Stimulated activated CD8-positive, alpha-beta memory T cell treated with anti-CD3 and anti-CD28 coated beads, Interleukin-2, amount 100 ng/mL, for 48 hours (primary cell): Measurements from ENCODE around the gene GNB2.
A peak's percentile ranks its signal among the peaks of the same experiment; 100 is the strongest.
"Not testable (repeated sequence)": the region's sequence is repeated elsewhere in the genome, so short reads cannot be mapped to it uniquely, and the experiment has no call there.

ENCODE experiments used
- DNase-seq, 2 donors: peaks; one replicate each; pipeline ENCODE4 v3.0.0-alpha.2; 2020; ENCODE audit warnings: low read depth in 2 of 2

GNB2 gene

DNA sequence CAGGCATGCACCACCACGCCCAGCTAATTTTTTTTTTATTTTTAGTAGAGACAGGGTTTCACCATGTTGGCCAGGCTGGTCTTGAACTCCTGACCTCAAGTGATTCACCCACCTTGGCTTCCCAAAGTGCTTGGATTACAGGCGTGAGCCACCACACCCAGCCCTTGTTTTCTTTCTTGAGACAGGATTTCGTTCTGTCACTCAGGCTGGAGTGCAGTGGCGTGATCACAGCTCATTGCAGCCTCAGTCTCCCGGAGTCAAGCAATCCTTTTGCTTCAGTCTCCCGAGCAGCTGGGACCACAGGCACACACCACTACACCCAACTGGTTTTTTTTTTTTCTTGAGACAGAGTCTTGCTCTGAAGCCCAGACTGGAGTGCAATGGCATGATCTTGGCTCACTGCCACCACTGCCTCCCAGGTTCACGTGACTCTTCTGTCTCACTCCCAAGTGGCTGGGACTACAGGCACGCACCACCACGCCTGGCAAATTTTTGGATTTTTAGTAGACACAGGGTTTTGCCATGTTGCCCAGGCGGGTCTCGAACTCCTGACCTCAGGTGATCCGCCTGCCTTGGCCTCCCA is 11.3 kb upstream of the GNB2 start:
- DNase-seq, result not testable (repeated sequence)

DNA sequence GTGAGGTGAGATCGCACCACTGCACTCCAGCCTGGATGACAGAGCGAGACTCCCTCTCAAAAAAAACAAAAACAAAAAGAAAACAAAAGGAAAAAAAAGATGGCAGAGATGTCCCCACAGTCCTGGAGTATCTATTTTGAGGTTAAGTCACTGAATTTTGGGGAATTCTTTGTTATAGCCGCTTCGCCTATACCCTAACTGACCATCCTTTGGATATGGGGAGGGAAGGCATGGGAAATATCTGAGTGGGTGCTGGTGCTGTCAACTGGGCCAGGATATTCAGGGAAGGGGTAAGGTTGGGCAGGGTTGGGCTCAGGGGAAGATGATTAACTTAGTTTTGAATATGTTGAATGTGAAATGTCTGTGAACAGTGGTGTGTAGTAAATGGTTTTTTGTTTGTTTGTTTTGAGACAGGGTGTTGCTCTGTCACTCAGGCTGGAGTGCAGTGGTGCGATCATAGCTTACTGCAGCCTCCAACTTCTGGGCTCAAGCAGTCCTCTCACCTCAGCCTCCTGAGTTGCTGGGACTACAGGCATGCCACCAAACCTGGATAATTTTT is 8.3 kb upstream of the GNB2 start:
- DNase-seq, result no peak

DNA sequence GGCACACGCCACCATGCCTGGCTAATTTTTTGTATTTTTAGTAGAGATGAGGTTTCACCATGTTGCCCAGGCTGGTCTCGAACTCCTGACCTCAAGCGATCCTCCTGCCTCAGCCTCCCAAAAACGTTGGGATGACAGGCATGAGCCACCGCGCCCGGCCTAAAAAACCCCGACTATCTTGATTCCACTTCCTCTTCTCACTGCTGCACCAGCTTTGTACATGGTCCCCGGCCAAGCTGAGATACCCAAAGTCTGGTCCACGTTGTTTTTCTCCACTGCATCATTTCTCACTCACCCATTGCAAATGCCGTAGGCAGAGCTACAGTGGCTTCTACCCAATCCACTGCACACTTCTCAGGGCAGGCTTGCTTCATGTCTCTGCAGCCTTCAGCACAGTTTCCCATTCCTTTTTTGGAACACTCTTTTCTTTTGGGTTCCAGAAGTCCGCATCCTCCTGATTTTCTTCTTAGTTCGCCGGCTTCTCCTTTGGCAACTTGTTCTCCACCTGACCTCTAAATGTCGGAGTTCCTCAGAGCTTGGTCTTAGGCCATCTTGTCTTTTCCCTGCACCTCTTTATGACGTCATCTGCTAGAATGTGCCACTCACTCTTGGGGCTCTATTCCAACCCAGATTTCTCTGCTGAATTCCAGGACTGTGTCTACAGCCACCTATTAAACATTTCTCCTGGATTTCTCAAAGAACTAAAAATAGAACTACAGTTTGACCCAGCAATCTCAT is 6.0 kb upstream of the GNB2 start:
- DNase-seq, result no peak

DNA sequence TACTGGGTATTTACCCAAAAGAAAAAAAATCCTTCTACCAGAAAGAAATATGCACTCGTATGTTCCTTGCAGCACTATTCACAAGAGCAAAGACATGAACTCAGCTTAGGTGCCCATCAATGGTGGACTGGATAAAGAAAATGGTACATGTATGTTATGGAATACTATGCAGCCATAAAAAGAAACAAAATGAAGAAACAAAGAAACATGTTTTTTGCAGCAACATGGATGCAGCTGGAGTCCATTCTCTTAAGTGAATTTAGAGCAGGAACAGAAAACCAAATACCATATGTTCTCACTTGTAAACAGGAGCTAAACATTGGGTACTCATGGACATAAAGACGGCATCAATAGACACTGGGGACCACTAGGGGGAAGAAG is 5.5 kb upstream of the GNB2 start:
- no peak for DNase-seq

DNA sequence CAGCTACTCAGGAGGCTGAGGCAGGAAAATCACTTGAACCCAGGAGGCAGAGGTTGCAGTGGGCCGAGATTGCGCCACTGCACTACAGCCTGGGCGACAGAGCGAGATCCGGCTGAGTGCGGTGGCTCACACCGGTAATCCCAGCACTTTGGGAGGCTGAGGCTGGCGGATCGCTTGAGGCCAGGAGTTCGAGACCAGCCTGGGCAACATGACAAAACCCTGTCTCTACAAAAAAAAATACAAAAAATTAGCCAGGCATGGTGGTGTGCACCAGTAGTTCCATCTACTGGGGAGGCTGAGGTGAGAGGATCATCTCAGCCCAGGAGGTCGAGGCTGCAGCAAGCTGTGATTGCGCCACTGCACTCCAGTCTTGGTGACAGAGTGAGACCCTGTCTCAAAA is 4.4 kb upstream of the GNB2 start:
- DNase-seq, result not testable (repeated sequence)

DNA sequence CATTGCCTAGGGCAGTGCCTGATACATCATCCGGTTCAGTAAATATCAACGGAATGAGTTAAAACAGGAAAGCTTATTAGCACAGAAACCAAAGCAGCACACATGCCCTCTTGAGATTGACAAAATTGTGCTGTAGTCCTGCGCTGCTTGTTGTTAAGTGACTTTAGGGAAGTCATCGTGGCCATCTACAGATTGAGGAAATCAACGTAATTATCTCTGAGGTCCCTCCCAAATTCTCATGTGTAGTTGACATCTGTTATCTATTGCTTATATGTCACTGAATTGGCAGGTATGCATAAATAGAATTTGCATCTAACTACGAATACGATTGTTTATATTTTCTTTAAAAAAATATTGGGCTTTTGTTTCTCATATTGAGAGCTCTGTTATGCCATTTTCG is 3.5 kb upstream of the GNB2 start:
- DNase-seq, result no peak

DNA sequence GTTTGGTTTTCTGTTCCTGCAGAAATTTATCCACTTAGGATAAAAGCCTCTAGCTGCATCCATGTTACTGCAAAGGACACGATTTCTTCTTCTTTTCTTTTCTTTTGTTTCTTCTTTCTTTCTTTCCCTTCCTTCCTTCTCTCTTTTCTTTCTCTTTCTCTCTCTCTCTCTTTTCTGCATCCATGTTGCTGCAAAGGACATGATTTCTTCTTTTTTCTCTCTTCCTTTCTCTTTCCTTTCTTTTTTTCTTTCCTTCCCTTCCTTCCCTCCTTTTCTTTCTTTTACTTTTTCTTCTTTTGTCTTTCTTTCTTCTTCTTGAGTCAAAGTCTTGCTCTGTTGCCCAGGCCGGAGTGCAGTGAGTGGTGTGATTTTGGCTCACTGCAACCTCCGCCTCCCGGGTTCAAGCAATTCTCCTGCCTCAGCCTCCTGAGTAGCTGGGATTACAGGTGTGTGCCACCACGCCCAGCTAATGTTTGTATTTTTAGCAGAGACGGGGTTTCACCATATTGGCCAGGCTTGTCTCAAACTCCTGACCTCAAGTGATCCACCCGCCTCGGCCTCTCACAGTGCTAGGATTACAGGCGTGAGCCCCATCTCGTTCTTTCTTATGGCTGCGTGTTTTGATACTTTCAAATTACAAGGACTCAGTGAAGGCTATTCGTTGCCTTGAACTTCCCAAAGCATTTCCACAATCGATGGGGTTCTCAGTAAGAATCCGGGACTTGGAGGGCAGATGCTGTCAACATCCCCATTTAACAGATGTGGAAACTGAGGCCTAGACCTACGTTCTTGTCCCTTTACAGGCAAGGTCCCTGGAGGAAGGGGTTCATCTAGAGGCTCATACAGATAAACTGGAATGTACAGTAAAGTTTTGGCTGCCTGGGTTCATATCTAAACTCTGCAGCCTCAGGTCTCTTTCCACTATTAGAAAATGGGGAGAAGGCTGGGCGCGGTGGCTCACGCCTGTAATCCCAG is 1.9 kb upstream of the GNB2 start:
- DNase-seq, result no peak

DNA sequence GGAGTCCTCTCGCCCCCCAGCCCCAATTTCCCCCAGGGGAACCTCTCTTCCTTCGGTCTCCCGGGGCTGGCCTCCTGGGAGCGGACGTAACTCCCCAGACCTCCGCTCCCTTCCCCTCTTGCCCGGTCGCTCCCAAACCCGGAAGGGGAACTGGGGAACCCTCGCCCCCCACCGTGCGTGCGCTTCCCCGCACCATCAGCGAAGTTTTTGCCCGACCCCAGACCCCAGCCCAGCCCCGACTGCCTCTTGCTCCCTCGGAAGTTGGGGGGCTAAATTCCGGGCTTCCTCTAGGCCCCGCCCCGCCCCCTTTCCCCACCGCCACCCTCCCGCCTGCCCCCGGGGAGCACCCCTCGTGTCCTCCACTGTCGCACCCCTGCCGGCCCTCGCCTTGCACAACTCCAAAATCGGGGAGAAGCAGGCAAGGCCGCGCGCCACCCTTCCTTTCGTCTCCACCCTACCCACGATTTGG is 436 bp downstream of the GNB2 start:
- DNase-seq, result no peak

DNA sequence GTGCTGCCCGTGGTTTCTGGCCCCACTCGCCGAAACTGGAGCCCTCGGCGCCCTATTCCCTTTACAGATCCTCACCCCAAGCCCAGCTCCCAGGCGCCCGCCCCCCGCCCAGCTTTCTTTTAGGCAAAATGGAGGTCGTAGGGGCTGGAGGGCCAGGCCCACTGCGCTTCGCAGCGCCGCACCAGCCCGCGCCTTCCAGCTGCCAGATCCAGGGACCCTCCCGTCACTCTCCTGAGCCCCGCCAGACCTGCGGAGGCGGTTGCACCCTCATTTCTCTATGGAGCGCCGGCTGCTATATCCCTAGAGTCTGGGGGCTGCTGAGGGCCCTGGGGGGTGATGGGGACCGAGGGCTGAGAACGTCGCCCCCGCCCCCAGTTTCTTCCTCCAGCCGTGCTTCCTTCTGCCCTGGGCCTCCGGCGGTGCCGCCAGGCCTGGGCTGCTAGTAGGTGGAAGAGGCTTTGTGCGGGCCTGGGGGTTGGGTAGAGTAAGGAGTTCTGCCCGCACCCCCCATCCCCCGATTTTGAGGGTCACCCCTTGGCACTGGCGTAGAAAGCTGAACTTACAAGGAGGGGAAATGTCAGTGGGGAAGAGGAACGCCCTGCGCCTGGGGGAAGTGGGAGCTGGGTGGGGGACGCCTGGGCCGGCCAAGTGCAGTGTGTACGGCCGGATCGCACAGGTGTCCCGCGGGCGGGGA is 1.0 kb downstream of the GNB2 start:
- no peak for DNase-seq

DNA sequence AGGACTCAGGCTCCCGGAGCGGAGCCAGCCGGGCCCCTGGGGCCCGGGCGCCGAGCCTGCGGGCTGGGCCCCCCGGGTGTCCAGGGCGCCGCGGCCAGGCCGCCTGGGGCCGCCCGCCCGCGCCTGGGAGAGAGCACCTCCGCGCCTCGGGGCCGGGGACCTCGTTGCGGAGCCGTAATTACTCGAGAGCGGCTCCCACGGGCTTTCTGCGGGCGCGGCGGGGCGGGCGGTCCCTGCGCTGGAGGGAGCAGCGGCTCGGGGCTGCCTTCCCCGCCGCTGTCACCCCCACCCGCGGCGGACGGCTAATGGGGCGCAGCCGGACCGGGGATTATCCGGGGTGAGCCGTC is 1.5 kb downstream of the GNB2 start:
- no peak for DNase-seq

DNA sequence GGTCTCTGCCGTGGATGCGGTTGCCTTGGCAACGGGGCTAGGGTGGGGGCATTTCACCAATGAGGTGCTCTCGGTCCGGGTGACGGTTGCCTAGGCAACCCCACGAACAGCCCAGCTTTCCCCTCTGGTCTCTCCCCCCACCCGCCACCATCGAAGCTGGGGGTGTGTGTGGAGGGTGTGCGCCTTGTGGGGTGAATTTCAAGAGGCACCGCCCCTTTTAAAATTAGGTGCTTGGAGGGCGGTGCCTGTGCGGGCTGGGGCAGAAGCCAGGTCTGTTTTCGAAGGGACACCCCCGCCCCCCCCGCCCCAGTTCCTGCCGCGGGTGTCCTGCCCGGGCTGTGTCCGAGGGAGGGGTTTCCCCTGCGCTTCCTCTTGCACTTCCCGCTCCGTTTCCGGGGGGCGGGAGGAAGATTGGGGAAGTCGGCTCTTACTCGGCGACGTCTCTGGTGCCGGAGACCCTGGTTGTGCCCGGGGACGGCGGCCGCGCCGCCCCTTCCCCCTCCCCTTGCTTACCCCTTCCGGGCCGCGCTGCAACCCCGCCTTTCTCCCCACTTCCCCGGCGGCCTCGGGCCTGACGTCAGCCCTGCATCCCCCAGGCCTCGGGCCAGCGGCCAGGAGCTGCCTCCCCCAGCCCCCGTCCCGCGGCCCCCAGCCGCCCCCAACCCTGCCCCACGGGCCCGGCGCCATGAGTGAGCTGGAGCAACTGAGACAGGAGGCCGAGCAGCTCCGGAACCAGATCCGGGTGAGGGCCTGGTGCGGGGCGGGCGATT is 2.2 kb downstream of the GNB2 start:
- peak; percentile 68 to 78 for DNase-seq

DNA sequence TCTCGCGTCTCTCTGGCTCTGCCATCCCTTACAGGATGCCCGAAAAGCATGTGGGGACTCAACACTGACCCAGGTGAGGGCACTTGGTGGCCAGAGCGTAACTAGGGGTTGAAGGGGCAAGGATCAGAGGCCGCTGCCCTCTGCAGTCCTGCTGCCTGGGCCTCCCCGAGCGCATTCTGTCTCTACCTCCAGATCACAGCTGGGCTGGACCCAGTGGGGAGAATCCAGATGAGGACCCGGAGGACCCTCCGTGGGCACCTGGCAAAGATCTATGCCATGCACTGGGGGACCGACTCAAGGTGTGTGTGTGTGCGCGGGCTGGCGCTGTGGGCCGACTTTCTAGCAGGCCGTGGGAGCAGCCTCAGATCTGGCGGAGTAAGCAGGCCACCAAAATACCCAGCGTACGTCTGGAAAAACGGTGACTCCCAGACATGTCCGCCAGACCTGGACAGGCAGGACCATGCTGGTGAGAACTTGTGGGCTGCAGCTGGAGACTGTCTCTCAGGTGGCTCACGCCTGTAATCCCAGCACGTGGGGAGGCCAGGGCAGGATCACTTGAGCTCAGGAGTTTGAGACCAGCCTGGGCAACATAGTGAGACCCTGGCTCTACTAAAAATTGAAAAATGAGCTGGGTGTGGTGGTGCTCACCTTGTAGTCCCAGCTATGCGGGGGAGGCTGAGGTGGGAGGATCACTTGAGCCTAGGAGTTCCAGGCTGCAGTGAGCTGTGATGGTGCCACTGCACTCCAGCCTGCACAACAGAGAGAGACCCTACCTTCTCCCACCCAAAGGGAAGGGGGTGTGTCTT is 3.2 kb downstream of the GNB2 start:
- no peak for DNase-seq

DNA sequence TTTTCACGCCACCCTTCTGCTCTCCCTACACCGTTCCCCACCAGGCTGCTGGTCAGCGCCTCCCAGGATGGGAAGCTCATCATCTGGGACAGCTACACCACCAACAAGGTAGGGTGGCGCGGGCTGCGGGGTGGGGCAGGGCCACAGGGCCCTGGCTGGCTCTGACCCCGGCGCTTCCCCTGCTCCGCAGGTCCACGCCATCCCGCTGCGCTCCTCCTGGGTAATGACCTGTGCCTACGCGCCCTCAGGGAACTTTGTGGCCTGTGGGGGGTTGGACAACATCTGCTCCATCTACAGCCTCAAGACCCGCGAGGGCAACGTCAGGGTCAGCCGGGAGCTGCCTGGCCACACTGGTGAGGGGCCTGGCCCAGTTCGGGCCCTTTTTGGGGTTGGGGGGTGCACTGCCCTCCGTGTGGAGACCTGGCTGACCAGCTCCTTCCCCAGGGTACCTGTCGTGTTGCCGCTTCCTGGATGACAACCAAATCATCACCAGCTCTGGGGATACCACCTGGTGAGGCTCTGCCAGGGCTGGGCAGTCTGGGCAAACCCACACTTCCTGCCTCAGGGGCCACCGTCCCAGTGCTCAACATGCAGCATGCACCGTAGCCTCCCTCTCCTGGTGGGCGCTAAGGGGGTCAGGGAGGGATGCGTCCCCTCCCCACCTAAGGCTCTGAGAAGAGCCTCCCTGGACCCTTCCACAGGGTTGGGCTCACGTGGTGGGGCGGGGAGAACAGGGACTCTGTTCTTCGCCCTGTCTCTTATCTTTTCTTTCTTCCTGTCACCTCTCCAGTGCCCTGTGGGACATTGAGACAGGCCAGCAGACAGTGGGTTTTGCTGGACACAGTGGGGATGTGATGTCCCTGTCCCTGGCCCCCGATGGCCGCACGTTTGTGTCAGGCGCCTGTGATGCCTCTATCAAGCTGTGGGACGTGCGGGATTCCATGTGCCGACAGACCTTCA is 4.0 kb downstream of the GNB2 start:
- DNase-seq, result no peak

DNA sequence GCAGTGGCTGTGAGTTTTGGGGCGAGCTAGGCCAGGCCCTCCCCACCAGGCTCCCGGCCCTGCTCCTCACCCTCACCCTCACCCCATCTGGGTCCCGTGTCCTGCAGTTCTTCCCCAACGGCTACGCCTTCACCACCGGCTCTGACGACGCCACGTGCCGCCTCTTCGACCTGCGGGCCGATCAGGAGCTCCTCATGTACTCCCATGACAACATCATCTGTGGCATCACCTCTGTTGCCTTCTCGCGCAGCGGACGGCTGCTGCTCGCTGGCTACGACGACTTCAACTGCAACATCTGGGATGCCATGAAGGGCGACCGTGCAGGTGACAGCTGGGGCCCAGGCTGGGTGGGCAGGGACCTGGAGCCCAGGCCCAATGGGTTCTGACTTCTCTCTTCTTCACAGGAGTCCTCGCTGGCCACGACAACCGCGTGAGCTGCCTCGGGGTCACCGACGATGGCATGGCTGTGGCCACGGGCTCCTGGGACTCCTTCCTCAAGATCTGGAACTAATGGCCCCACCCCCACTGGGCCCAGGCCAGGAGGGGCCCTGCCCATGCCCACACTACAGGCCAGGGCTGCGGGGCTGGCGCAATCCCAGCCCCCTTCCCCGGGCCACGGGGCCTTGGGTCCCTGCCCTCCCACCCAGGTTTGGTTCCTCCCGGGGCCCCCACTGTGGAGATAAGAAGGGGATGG is 4.9 kb downstream of the GNB2 start:
- no peak for DNase-seq

DNA sequence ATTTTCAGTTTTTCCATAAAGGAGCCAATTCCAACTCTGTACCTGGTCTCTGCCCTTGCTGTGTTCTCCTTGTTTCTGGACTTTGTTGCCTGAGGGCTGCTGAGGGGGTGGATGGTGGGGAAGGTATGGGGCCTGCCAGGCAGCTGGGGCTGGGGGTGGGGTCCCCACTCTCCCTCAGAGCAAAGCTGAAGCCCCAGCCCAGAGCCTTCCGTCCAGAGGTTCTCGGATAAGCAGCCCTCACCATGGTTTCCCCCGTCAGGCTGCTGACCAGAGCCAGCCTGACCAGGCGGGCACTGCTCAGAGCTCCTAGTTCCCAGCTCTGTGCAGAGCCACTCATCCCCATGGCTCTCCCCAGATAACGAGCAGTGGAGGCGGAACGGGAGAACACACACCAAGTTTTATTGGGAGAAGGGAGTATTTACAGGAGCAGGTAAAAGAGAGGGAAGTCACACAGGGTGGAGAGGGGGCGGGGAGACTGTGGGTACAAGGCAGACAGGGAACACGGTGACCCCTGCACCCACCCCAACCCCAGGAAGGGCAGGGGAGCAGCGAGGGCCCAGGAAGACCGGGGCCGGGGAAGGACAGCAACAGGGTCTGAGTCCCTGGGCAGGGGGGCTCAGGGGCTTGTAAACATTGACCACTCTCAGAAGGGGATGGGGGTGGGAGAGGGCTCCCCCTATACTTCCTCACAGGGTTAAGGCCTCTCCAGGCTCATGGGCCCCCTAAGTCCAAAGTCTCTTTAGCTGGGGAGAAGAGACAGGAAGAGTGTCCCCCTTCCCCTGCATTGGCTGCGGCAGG is 5.8 kb downstream of the GNB2 start:
- no peak for DNase-seq

DNA sequence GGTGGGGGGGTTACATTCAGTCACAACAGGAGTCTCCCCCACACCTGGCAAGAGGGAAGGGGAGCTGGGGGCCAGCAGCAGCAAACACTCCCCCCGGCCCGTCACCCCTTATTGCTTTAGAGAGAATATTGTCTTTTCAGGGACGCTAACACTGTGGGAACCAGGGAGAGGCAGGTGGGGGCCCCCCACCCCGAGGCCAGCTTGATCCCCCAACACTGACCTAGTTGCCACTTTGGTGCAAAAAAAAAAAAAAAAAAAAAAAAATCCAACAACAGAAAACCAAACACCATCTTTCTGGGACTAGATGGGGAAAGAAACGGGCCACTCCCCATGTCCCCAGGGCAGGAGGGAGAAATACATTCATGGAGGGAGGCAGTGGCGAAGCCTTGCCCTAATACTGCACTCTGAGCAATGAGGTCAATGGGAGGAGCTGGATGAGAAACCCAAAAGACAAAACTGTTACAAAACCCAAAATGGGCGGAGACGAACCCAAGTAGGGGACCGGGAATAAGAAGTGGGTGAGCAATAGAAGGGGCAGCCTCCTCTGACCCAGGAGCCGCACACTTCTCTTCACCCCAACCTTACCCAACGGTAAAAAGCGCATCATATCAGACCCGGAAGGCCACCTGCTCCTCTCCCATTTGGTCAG is 6.5 kb downstream of the GNB2 start:
- no peak for DNase-seq
